Stimulated activated effector memory CD8-positive, alpha-beta T cell treated with anti-CD3 and anti-CD28 coated beads, Interleukin-12 subunit alpha, Interleukin-12 subunit beta, amount 100 ng/mL, for 72 hours (primary cell): ENCODE data around the gene SLK.

Source experiments
- ATAC-seq: fragments of 150-1000 bp; cut with Tn5 transposase; 2 replicates; pipeline ENCODE4 v1.10.0; 2021
- DNase-seq, 2 donors: peaks; one replicate each; pipeline ENCODE4 v3.0.0; 2021 to 2022; ENCODE audit warnings: low spot score in 2 of 2
- H3K27ac Mint-ChIP-seq: one replicate; pipeline ENCODE4 v1.8.0; 2022; ENCODE audit warnings: mild to moderate bottlenecking, mixed read lengths
- H3K36me3 Mint-ChIP-seq: one replicate; pipeline ENCODE4 v1.8.0; 2022; ENCODE audit warnings: mild to moderate bottlenecking, mixed read lengths
- H3K4me1 Mint-ChIP-seq: one replicate; pipeline ENCODE4 v1.8.0; 2022; ENCODE audit warnings: mixed read lengths
- H3K4me3 Mint-ChIP-seq: one replicate; pipeline ENCODE4 v1.8.0; 2022; ENCODE audit warnings: mild to moderate bottlenecking, mixed read lengths
- H3K9me3 Mint-ChIP-seq: one replicate; pipeline ENCODE4 v1.8.0; 2022; ENCODE audit warnings: mixed read lengths

The SLK gene

GRCh38 chr10:103966671-103967447 lies at the start of gene SLK:
TSS of gene SLK (plus strand) at chr10:103967140. CDS start at chr10:103967746, 606 bp downstream.
- peak within 1 kb of the TSS; percentile 86 for H3K4me3 Mint-ChIP-seq
- no peaks in the 10 kb centered on the region for H3K9me3 Mint-ChIP-seq
- peaks cover 19% of the 10 kb centered on the region for H3K4me1 Mint-ChIP-seq

GRCh38 chr10:103917302-103918052 lies 49.5 kb upstream of the SLK start:
- H3K36me3 Mint-ChIP-seq: peaks cover 13% of the 10 kb centered on the region
- H3K4me3 Mint-ChIP-seq: peak overlapping the region; percentile 96
- ATAC-seq (peak; percentile 19), DNase-seq (no peak)
- peak overlapping the region; percentile 91 for H3K27ac Mint-ChIP-seq
- H3K4me1 Mint-ChIP-seq: peaks cover 36% of the 10 kb centered on the region
- H3K9me3 Mint-ChIP-seq: no peaks in the 10 kb centered on the region

More at GRCh38 chr10:103966671-103967447, at the start of gene SLK:
- peak; percentile 90 for DNase-seq
- ATAC-seq: peak; percentile 92
- peak within 1 kb of the TSS; percentile 97 for H3K27ac Mint-ChIP-seq
- H3K36me3 Mint-ChIP-seq: peaks cover 13% of the 10 kb centered on the region

- Mint-ChIP-seq H3K27ac (peak within 1 kb of the TSS; percentile 91), H3K4me3 (peak within 1 kb of the TSS; percentile 96), H3K36me3 (peaks cover 13% of the 10 kb centered on the region), H3K9me3 (no peaks in the 10 kb centered on the region), H3K4me1 (peaks cover 29% of the 10 kb centered on the region)
- ATAC-seq: peak; percentile 95
- DNase-seq: peak; percentile 87 to 97
Measured at GRCh38 chr10:103918053-103918846, 48.7 kb upstream of the SLK start, which contains the start of gene STN1. TSS of gene STN1 (minus strand) at chr10:103918184. CDS start at chr10:103917594, 590 bp downstream.

GRCh38 chr10:103919648-103920025 lies 47.3 kb upstream of the SLK start:
- no peak overlapping the region for H3K4me3 Mint-ChIP-seq
- no peaks in the 10 kb centered on the region for H3K9me3 Mint-ChIP-seq
- no peak overlapping the region for H3K27ac Mint-ChIP-seq
- ATAC-seq: no peak
- H3K4me1 Mint-ChIP-seq: peaks cover 22% of the 10 kb centered on the region
- no peak for DNase-seq
- peaks cover 13% of the 10 kb centered on the region for H3K36me3 Mint-ChIP-seq

GRCh38 chr10:103921248-103921647 lies 45.7 kb upstream of the SLK start:
- H3K36me3 Mint-ChIP-seq: peaks cover 13% of the 10 kb centered on the region
- H3K27ac Mint-ChIP-seq: no peak overlapping the region
- ATAC-seq (no peak), DNase-seq (no peak)
- H3K4me1 Mint-ChIP-seq: peaks cover 8% of the 10 kb centered on the region
- H3K4me3 Mint-ChIP-seq: no peak overlapping the region
- H3K9me3 Mint-ChIP-seq: no peaks in the 10 kb centered on the region

- no peak overlapping the region for H3K27ac Mint-ChIP-seq
Measured at GRCh38 chr10:103921750-103922195, 45.2 kb upstream of the SLK start.

GRCh38 chr10:103922659-103923058 lies 44.3 kb upstream of the SLK start:
- no peak for DNase-seq
- no peak for ATAC-seq
- H3K36me3 Mint-ChIP-seq: peaks cover 12% of the 10 kb centered on the region
- peaks cover 6% of the 10 kb centered on the region for H3K4me1 Mint-ChIP-seq
- no peak overlapping the region for H3K4me3 Mint-ChIP-seq
- no peaks in the 10 kb centered on the region for H3K9me3 Mint-ChIP-seq
- no peak overlapping the region for H3K27ac Mint-ChIP-seq

More at GRCh38 chr10:103921750-103922195, 45.2 kb upstream of the SLK start:
- H3K9me3 Mint-ChIP-seq: no peaks in the 10 kb centered on the region
- H3K36me3 Mint-ChIP-seq: peaks cover 13% of the 10 kb centered on the region
- H3K4me3 Mint-ChIP-seq: no peak overlapping the region
- ATAC-seq (no peak), DNase-seq (no peak)
- H3K4me1 Mint-ChIP-seq: peaks cover 6% of the 10 kb centered on the region

GRCh38 chr10:103923502-103923901 lies 43.4 kb upstream of the SLK start:
- H3K4me1 Mint-ChIP-seq: peaks cover 5% of the 10 kb centered on the region
- no peak for ATAC-seq
- peaks cover 3% of the 10 kb centered on the region for H3K36me3 Mint-ChIP-seq
- no peak for DNase-seq
- no peak overlapping the region for H3K27ac Mint-ChIP-seq
- H3K4me3 Mint-ChIP-seq: no peak overlapping the region
- H3K9me3 Mint-ChIP-seq: no peaks in the 10 kb centered on the region

GRCh38 chr10:103925591-103925990 lies 41.3 kb upstream of the SLK start:
- Mint-ChIP-seq H3K4me3 (no peak overlapping the region), H3K36me3 (no peaks in the 10 kb centered on the region), H3K27ac (no peak overlapping the region), H3K4me1 (no peaks in the 10 kb centered on the region), H3K9me3 (no peaks in the 10 kb centered on the region)
- ATAC-seq (no peak), DNase-seq (no peak)

GRCh38 chr10:103926722-103927319 lies 40.1 kb upstream of the SLK start:
- no peak overlapping the region for H3K4me3 Mint-ChIP-seq
- no peaks in the 10 kb centered on the region for H3K36me3 Mint-ChIP-seq
- no peak for DNase-seq
- no peaks in the 10 kb centered on the region for H3K9me3 Mint-ChIP-seq
- H3K4me1 Mint-ChIP-seq: no peaks in the 10 kb centered on the region
- no peak for ATAC-seq
- no peak overlapping the region for H3K27ac Mint-ChIP-seq

GRCh38 chr10:103928784-103929183 lies 38.2 kb upstream of the SLK start:
- H3K4me3 Mint-ChIP-seq: no peak overlapping the region
- H3K36me3 Mint-ChIP-seq: no peaks in the 10 kb centered on the region
- no peaks in the 10 kb centered on the region for H3K4me1 Mint-ChIP-seq
- DNase-seq (no peak), ATAC-seq (no peak)
- H3K9me3 Mint-ChIP-seq: no peaks in the 10 kb centered on the region
- no peak overlapping the region for H3K27ac Mint-ChIP-seq

- H3K27ac Mint-ChIP-seq: no peak overlapping the region
- H3K9me3 Mint-ChIP-seq: no peaks in the 10 kb centered on the region
- DNase-seq (no peak), ATAC-seq (no peak)
- no peaks in the 10 kb centered on the region for H3K36me3 Mint-ChIP-seq
- H3K4me3 Mint-ChIP-seq: no peak overlapping the region
- H3K4me1 Mint-ChIP-seq: no peaks in the 10 kb centered on the region
Measured at GRCh38 chr10:103929381-103929921, 37.5 kb upstream of the SLK start.

GRCh38 chr10:103930449-103930848 lies 36.5 kb upstream of the SLK start:
- no peak for ATAC-seq
- no peak for DNase-seq
- H3K4me3 Mint-ChIP-seq: no peak overlapping the region
- no peaks in the 10 kb centered on the region for H3K4me1 Mint-ChIP-seq
- no peaks in the 10 kb centered on the region for H3K36me3 Mint-ChIP-seq
- H3K27ac Mint-ChIP-seq: no peak overlapping the region
- H3K9me3 Mint-ChIP-seq: no peaks in the 10 kb centered on the region

GRCh38 chr10:103930881-103931280 lies 36.1 kb upstream of the SLK start:
- Mint-ChIP-seq H3K36me3 (no peaks in the 10 kb centered on the region), H3K9me3 (no peaks in the 10 kb centered on the region), H3K27ac (no peak overlapping the region), H3K4me1 (no peaks in the 10 kb centered on the region), H3K4me3 (no peak overlapping the region)
- ATAC-seq: no peak
- DNase-seq: no peak
